Gastrocnemius medialis (tissue), 4 donors: ENCODE data around the gene SLC4A2.

Experiments
- CTCF ChIP-seq, 5 experiments: fragments of 450-650 bp in 3 of 5; fragments of 200-600 bp in 2 of 5; sonication (generic) in 2 of 5; IDR thresholded peaks in 4 of 5; conservative IDR thresholded peaks in 1 of 5; 1 replicate in 4 of 5; 2 replicates in 1 of 5; pipeline ENCODE4 v1.5.1; 2016 to 2019; ENCODE audit warnings: antibody characterized with exemption in 5 of 5, mild to moderate bottlenecking in 3 of 5, moderate library complexity in 3 of 5
- POLR2A ChIP-seq, 2 donors: fragments of 450-650 bp; IDR thresholded peaks; one replicate each; pipeline ENCODE4 v1.6.1; 2017; ENCODE audit warnings: antibody characterized with exemption in 2 of 2, mild to moderate bottlenecking in 2 of 2, moderate library complexity in 2 of 2

- no peak for TF ChIP-seq POLR2A (IDR thresholded peaks at IDR 0.05)
- no peak for TF ChIP-seq CTCF (IDR thresholded peaks at IDR 0.05 in 4 of 5, conservative IDR thresholded peaks at IDR 0.05 in 1 of 5)
These were observed 35.9 kb downstream of the SLC4A2 start for GRCh38 chr7:151095123-151095797.
